Measurements from ENCODE around the gene LDB3. TPM values are rescaled to one million over a fixed set of nuclear protein-coding genes. Genes with fewer than 3 reads are reported as not detected.

The LDB3 gene
- total RNA-seq = under 1 TPM in 1 of 2 experiments, not detected in 1; 0.05 TPM

GRCh38 chr10:86668297-86669165 lies at the start of gene LDB3:
TSS of gene LDB3 (plus strand) at chr10:86668511. CDS start at chr10:86668692, 181 bp downstream.

GRCh38 chr10:86654411-86655172 lies 13.7 kb upstream of the LDB3 start, which contains the start of gene OPN4:
TSS of gene OPN4 (plus strand) at chr10:86654547. CDS start at chr10:86654784, 237 bp downstream.

GRCh38 chr10:86756511-86757112 lies 88.3 kb downstream of the LDB3 start, which contains the start of gene BMPR1A:
TSS of gene BMPR1A (plus strand) at chr10:86756619. CDS start at chr10:86876019, 119,400 bp downstream.

Other genes starting within 250 kb of the LDB3 start
- gene WAPL, start 146.7 kb upstream of the LDB3 start, total RNA-seq = 10 to 100 TPM; 45.1 to 45.6 TPM
- not detected for gene OPN4, start 14.0 kb upstream of the LDB3 start, total RNA-seq
- gene BMPR1A, start 88.1 kb downstream of the LDB3 start, total RNA-seq = 10 to 100 TPM in 1 of 2 experiments, 1 to 10 TPM in 1; 7.8 to 10.3 TPM

All from activated naive CD4-positive, alpha-beta T cell treated with anti-CD3 and anti-CD28 coated beads, Interleukin-2, amount 10 ng/mL, durations not matched to agents 5 hours and 36 hours (primary cell).